ENCODE measurements around the gene NTNG2.

NTNG2 gene

GRCh38 chr9:132238026-132238972 is 76.4 kb downstream of the NTNG2 start:
- DNase-seq: no peak

- no peak for DNase-seq
These were observed 77.1 kb downstream of the NTNG2 start for GRCh38 chr9:132238992-132239391.

GRCh38 chr9:132239518-132239917 is 77.7 kb downstream of the NTNG2 start:
- DNase-seq: no peak

GRCh38 chr9:132239999-132240840 is 78.4 kb downstream of the NTNG2 start:
- no peak for DNase-seq

- peak; percentile 64 for DNase-seq
These were observed 79.1 kb downstream of the NTNG2 start for GRCh38 chr9:132240841-132241482.

GRCh38 chr9:132241483-132241839 is 79.6 kb downstream of the NTNG2 start:
- no peak for DNase-seq

- peak; percentile 25 for DNase-seq
These were observed 80.2 kb downstream of the NTNG2 start for GRCh38 chr9:132241840-132242620.

GRCh38 chr9:132242621-132243155 is 80.8 kb downstream of the NTNG2 start:
- DNase-seq: no peak

- no peak for DNase-seq
These were observed 81.6 kb downstream of the NTNG2 start for GRCh38 chr9:132243156-132244074.

GRCh38 chr9:132244582-132245455 is 83.0 kb downstream of the NTNG2 start:
- DNase-seq: no peak

GRCh38 chr9:132245465-132245864 is 83.6 kb downstream of the NTNG2 start:
- DNase-seq: no peak

- DNase-seq: no peak
These were observed 86.1 kb downstream of the NTNG2 start for GRCh38 chr9:132247942-132248341.

GRCh38 chr9:132249123-132249522 is 87.3 kb downstream of the NTNG2 start:
- peak; percentile 87 for DNase-seq

- DNase-seq: no peak
These were observed 87.8 kb downstream of the NTNG2 start for GRCh38 chr9:132249690-132250089.

- no peak for DNase-seq
These were observed 88.7 kb downstream of the NTNG2 start for GRCh38 chr9:132250324-132251262.

- DNase-seq: no peak
These were observed 99.0 kb downstream of the NTNG2 start for GRCh38 chr9:132260846-132261245.

GRCh38 chr9:132266017-132266416 is 104.2 kb downstream of the NTNG2 start:
- DNase-seq: no peak

GRCh38 chr9:132267660-132268059 is 105.8 kb downstream of the NTNG2 start:
- no peak for DNase-seq
